Activated gamma-delta T cell treated with anti-CD3 and anti-CD28 coated beads, Interleukin-2, amount 50 U/mL, for 16 hours (primary cell): ENCODE results near the gene PRR16.
"Not testable (repeated sequence)": the region's sequence is repeated elsewhere in the genome, so short reads cannot be mapped to it uniquely, and the experiment has no call there.

Source experiments
- DNase-seq: peaks from one replicate; pipeline ENCODE4 v3.0.0-alpha.2; 2020; ENCODE audit warnings: low read depth

The PRR16 gene

GRCh38 chr5:120463991-120464626 is at the start of gene PRR16:
PRR16 (plus strand) TSS chr5:120464300.
- no peak for DNase-seq

GRCh38 chr5:120415985-120416384 is 48.1 kb upstream of the PRR16 start:
- DNase-seq: no peak

GRCh38 chr5:120419127-120419526 is 45.0 kb upstream of the PRR16 start:
- DNase-seq: no peak

GRCh38 chr5:120426633-120427275 is 37.3 kb upstream of the PRR16 start:
- not testable (repeated sequence) for DNase-seq

- DNase-seq: no peak
These were observed 33.5 kb upstream of the PRR16 start for GRCh38 chr5:120430572-120430971.

- no peak for DNase-seq
These were observed 31.2 kb upstream of the PRR16 start for GRCh38 chr5:120432861-120433260.

GRCh38 chr5:120435129-120435528 is 29.0 kb upstream of the PRR16 start:
- no peak for DNase-seq

- no peak for DNase-seq
These were observed 27.1 kb upstream of the PRR16 start for GRCh38 chr5:120436996-120437395.

- DNase-seq: no peak
These were observed 21.4 kb upstream of the PRR16 start for GRCh38 chr5:120442694-120443093.

GRCh38 chr5:120443607-120444006 is 20.5 kb upstream of the PRR16 start:
- no peak for DNase-seq

- DNase-seq: no peak
These were observed 18.0 kb upstream of the PRR16 start for GRCh38 chr5:120446068-120446492.

- DNase-seq: no peak
These were observed 17.2 kb upstream of the PRR16 start for GRCh38 chr5:120446901-120447300.

- no peak for DNase-seq
These were observed 16.3 kb upstream of the PRR16 start for GRCh38 chr5:120447706-120448239.

- DNase-seq: no peak
These were observed 14.6 kb upstream of the PRR16 start for GRCh38 chr5:120449501-120449900.

- no peak for DNase-seq
These were observed 13.2 kb upstream of the PRR16 start for GRCh38 chr5:120450910-120451309.

GRCh38 chr5:120451445-120451844 is 12.7 kb upstream of the PRR16 start:
- no peak for DNase-seq

GRCh38 chr5:120452471-120452870 is 11.6 kb upstream of the PRR16 start:
- DNase-seq: no peak

GRCh38 chr5:120454094-120454798 is 9.9 kb upstream of the PRR16 start:
- no peak for DNase-seq

- no peak for DNase-seq
These were observed 8.1 kb upstream of the PRR16 start for GRCh38 chr5:120456006-120456405.

GRCh38 chr5:120457839-120458507 is 6.1 kb upstream of the PRR16 start:
- no peak for DNase-seq

GRCh38 chr5:120458508-120458847 is 5.6 kb upstream of the PRR16 start:
- not testable (repeated sequence) for DNase-seq

- DNase-seq: no peak
These were observed 2.8 kb upstream of the PRR16 start for GRCh38 chr5:120461251-120461650.
